Activated effector memory CD4-positive, alpha-beta T cell treated with Interleukin-2 at 50 U/mL for 16 hours (primary cell): ENCODE data around the gene C20orf204.
A peak's percentile ranks its signal among the peaks of the same experiment; 100 is the strongest.

ENCODE experiments used
- DNase-seq: peaks from one replicate; pipeline ENCODE4 v3.0.0-alpha.2; 2020

The C20orf204 gene

DNA sequence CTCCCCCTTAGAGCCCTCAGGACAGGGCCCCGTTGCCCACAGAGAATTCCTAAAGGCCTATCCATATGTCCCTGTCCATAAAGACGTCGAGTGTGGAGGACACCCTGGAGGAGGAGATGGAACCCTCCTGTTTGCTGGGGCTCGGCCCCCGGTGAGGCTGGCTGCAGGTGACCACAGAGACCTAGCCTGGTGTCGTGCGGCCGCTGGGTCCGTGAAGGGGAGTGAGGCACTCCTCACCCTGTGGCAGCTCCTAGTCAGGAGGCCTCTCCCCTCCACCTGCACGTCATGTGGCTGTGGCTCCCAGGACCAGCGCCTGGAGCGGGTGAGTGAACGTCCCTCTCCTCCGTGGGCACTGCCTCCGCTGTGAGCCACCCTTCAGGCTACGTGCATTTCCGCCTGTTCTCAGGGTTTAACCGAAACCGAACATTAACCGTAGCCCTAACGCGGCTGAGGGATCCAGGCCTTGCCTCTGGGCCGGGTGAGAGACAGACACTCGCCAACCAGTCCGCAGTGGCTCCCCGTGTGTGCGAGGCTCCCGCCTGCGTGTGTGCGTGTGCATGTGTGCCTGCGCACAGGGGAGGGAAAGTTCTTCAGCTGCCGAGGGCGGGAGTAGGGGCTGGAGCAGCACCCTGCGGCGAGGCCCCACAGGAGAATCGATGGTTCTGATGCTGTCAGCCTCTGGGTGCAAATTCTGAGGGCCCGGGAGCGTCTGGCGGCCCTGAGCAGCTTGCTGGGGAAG lies 21.1 kb downstream of the C20orf204 start:
- DNase-seq = no peak

DNA sequence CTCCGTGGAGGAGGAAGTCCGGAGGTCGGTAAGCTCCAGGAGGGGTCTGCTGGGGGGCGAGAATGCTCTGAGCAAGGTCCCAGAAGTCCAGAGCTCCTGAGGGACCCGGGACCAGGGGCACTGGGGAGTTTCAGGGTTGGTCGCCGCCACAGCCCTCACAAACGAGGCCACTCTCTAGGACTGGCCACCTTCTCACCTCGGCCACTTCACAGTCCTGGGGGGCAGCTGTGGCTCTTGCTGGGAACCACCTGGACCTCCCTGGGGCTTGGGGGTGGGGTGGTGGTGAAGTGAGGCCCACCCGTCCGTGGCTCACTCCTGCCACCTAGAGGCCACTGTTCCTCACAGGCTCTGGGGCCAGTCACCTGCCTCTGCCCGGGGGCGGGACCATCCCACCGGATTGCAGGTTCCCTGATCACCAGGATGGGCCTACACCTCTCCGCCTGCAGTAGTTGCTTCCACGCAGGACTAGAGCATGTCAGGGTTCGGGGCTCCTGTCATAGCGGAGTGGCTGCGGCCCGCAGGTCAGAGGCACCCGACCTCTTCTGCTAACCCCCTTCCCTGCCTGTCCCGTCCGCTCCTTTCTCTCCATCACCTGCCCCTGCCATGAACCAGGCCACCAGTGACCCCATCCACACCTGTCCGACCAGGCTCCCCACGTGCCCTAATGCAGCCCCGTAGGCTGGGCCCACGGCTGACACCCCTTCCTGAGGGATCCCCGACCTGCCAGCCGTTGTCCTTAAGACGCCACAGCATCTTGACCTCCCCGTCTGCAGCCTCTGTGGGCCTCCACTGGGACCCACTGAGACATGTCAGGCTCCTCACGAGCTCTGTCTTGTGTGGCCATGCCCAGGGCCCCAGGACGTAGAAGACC lies 21.9 kb downstream of the C20orf204 start:
- peak; percentile 64 for DNase-seq

DNA sequence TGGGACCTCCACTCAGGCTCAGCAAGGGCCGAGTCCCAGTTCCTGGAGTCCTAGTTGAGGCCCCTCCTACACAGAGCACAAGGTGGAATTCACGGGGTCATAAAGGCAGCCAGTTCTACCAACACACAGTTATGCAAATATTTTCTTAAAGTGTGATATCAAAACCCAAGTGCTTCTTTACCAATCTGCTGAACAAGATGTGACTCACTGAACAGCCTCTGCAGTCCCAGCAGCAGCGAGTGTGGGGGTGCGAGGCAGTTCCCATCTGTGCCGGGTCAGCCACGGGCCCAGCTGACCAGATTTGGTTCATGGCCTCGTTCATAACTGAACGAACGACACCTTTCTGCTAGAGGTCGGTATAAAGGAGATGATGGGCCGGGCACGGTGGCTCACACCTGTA lies 22.6 kb downstream of the C20orf204 start:
- no peak for DNase-seq

DNA sequence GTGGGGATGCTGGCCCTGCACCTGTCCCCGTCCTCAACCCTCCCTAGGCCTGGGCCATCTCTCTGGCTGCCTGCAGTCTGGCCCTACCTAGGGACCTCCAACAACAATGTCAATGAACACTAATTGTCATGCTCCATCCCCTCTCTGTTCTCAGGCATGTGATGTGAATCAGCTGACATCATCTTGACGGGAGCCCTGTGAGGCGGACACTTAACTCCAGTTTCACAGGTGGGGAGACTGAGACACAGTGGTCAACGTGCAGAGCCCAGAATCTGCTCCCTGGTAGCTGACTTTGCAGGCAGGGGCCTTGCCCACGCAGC lies 26.3 kb downstream of the C20orf204 start:
- no peak for DNase-seq

DNA sequence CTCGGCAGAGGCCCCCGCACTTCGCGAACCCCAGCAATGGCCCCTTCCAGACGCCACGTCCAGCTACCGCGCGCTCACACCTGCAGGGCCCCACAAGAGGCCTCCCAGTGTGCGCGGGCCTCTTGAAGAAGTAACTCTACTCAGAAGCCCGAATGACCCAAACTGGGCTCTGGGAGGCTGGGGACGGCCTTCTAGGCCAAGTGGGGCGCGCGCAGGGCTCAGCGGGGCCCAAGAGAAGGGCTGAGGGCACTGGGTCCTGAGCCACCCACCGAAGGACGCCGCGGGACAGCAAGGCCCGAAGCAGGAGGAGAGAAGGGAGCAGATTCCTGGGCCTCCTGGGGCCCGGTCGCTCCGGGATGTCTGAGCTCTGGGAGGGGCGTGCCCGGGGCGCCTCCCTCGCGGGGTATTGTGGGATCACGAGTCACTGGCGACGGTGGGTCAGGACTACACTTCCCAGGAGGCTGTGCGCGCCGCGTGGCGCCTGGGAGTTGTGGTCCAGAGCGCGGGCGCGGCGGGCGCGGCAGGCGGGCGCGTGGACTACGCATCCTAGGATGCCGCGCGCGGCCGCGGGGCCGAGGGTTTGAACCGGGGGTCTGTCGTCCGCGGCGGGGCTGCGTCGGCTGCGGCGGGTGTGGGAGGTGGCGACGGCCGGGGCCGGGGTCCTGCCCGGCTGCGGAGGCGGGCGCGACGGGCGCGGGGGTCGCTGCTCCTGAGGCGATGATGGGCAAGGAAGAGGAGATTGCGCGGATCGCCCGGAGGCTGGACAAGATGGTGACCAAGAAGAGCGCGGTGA lies 26.8 kb downstream of the C20orf204 start, which contains the start of gene TCEA2:
Gene TCEA2 (plus strand): TSS at position 603 of the 793 bp plus-strand sequence. CDS start 115 bp downstream, at position 718.
- peak; percentile 91 for DNase-seq

DNA sequence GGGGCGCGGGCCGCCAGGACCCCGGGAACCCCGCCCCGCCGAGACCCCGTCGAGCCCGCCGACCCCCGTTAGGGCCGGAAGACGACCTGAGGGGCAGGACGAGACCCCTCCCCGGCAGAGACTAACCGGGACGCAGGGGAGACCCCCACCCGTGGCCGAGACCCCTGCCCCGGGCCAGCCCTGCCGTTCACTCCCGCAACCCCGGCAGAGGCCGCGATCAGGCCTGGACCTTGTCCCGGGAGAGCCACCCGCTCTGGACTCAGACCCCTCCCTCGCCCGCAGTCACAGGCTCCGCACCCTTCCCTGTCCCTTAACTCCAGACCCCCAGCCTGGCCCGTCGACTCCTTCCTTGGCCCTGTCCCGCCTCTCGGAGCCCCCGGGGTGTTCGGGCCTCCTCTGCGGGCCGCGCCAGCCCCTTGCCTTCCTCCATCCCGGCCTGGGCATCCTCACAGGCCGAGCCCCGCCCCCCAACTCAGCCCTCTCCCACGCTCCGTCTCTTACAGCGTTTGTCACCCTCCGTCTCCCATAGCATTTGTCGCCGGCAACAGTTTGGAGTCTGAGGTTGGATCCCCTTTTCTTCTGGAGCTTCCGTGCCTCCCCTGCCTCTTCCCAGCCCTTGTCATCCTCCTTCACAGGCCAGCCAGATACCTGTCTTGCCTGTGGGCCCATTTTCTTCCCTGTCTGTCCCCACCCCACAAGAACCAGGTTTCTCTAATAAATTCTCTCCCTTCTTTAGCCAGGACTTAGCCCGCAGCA lies 27.6 kb downstream of the C20orf204 start:
- DNase-seq = no peak

DNA sequence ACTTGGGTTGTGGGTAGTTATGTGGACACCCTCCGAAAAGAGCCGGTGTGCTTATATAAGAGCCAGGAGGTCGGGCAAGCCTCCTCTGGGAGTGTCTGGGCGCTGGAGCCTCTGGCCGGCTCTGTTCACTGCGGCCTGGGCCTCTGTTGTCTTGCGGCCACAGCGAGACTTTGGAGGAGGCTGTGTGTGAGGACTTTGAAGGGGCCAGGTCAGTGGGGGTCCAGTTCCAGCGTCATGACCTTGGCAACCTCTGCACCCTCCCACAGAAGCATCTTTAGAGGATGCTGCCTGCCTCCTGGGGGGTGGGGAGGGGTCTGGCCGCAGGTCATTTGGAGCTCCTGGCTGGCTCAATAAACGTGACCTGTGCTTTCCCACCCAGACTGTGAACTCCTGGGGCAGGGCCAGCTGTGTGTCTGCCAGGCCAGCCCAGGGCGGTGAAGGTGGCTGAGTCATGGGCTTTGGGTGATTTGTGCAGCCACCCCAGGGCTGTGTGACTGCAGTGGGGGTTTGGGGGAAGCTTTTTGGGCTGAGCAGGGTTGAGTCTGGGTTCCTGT lies 28.2 kb downstream of the C20orf204 start:
- DNase-seq = no peak

DNA sequence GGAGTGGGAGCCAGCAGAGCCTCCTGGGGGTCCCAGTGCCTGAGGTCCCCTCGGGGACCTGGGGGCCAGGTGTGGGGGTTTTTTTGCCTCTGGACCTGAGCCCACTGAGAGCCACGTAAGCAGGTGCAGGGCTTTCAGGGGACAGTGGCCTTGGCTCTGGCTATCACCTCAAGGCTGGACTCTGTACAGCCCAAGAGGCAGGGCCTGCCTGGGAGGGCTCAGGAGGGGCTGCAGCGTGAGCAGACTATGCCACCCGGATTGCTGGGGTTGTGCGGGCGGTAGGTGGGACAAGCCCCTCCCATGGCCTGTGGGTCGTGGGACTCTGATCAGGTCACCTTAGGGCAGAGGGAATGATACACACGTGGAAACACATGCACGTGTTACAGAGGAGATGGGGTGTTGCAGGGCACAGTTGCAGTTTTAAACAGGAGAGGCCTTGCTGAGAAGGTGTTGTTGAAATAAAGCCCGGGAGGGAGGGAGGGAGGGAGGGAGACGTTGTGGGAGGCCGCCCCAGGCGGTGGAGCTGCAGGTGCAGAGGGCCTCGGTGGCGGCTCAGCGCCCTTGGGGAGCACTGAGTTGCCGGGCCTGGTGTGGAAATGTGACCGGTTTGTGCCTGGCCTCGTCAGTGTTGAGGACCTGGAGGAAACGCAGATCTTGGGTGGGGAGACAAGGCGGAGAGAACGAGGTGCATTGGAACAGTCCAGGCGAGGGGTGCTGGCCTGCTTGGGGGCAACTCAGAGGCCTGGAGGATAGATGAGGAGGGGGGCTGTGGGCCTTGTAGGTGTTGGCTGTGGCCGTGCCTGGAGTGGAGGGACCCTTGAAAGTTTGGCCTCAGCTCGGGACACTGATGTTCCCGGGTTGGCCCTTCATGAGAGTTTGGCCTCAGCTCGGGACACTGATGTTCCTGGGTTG lies 29.3 kb downstream of the C20orf204 start:
- no peak for DNase-seq

DNA sequence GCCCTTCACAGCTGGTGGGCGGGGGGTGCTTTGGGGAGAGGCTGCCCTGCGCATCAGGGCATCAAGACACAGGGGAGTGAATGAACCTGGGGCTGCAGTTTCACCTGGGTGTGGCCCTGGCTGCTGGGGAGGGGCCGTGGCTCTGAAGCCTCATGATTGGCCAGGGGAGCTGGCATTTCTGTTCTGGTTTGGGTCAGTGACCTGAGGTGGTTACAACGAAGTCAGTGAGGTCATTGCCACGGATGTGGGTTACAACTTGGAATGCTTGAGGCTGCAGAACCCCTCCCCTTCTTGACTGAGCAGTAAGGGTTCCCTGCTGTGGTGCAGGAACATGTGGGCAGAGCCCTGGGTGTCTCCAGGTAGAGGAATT lies 30.0 kb downstream of the C20orf204 start:
- peak; percentile 44 for DNase-seq

DNA sequence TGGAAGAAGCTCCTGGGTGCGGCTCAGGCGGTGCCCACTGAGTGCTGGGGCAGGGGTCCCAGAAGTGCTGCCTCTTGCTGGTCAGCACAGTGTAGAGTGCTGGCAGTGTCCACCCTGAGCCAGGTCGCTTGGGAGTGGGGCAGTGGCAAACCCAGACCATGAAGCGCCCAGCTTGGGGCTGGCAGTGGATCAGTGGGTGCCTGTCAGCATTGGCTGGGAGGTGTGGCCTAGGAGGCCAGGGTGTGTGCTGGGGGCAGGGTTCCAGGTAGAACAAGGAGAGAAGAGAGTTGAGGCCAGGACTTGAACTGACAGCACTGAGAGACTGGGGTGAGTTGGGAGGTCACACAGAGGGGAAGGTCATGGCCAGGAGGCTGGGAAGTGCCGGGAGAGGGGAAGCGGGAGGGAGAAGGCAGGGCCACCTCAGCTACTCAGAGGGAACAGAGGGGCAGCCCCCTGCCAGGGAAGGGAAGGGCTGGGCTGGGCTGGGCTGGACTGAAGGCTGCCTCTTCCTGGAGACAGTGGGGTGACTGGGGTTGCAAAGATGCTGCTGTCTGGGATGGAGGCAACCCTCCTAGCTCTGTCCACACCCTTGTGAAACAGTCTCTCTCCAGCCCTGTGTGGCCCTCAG lies 31.1 kb downstream of the C20orf204 start:
- DNase-seq = no peak

DNA sequence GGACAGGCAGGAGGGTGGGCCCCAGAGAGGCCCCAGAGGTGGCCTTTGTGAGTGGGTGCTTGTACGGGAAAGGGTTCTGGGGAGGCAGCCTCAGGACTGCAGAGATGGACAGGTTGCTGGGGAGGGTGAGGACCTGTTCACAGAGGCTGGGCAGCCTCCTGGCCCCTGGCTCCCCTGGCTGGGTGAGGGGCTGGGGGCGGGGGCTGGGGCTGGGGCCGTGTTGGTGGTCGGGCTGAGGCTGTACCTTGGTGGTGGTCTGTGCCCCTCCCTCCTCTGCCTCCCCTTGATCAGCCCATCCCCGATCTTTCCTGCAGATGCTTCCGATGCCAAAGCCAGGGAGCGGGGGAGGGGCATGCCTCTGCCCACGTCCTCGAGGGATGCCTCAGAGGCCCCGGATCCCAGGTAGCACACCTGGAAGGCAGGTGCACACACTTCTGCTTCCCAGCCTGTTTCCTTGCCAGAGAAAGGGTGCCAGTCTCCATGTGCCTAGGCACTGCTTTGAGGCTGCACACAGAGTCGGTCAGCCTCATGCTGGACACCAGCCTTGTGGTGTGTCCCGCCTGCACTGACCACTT lies 31.8 kb downstream of the C20orf204 start:
- no peak for DNase-seq

DNA sequence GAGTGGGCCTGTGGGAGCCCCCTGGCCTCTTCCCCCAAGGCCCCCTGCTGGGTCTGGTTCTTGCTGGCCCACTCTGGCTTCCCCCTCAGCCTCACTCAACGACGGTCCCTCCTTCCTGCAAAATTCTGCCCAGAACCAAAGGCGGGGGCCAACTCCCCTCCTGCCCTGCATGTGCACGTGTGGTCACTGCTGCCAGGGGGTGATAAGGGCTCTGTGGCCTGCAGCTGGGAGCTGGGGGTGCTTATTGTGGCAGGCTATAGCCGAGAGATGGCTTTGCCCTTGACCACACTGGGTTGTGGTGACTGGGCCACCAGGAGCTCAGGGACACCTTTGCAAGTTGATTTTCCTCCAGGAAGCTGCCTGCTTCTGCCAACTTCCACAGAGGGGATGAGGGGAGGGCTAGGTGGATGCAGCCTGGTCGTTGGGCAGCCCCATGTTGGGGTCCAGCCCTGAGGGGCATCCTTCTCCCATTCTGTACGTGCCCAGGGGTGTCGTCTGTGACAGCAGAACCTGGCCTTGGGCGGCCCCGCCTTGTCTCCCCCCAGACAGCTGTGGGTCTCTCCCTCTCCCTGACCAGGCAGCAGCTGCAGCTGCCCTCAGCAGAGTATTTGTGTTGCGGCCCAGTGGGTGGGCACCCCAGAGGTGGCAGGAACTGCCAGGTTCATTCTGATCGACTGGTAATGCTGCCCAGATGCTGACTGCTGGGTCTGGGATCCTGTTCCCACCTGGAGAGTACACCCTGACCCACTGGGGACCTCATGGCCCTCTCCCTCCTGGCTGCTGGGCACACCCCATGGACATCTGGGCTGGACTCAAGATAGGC lies 32.6 kb downstream of the C20orf204 start:
- DNase-seq = no peak

DNA sequence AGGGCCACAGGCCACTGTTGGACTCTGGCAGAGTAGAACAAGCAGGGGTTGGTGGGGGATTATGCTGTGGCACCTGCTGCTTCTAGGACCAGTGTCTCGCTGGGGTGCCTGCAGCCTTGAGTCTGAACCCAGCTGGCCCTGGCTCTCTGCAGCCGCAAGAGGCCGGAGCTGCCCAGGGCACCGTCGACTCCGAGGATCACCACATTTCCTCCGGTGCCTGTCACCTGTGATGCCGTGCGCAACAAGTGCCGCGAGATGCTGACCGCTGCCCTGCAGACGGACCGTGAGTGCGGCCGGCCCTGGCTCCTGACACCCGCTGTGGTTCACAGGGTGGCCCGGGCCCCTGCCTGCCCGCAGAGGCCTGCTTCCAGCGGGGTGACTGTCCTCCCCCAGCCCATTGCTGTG lies 33.2 kb downstream of the C20orf204 start:
- no peak for DNase-seq

DNA sequence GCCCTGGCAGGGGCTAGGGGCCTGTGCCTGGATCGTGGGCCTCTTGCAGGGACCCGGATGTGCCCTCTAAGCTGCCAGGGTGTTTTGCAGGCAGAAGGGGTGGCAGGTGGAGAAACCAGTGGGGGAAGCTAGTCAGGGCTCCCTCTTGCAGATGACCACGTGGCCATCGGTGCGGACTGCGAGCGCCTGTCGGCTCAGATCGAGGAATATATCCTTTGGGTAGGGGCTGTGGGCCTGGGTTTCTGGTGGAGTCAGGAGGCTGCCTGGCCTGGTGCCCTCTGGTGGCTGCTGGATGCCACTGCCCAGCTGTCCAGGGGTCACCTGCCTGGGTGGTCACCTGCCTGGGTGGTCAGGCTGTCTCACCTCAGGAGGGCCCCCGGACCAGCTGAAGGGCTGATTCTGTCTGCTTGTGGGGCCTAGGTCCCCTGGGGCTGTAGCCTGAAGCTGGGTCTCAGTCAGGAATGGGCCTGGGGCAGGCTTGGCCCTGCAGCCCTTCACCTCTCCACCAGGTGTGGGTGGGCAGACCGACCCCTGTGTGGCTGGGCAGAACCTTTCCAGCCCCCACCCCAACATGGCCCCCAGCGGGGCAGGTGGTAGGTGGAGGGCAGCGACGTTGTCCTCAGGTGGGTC lies 33.7 kb downstream of the C20orf204 start:
- no peak for DNase-seq

DNA sequence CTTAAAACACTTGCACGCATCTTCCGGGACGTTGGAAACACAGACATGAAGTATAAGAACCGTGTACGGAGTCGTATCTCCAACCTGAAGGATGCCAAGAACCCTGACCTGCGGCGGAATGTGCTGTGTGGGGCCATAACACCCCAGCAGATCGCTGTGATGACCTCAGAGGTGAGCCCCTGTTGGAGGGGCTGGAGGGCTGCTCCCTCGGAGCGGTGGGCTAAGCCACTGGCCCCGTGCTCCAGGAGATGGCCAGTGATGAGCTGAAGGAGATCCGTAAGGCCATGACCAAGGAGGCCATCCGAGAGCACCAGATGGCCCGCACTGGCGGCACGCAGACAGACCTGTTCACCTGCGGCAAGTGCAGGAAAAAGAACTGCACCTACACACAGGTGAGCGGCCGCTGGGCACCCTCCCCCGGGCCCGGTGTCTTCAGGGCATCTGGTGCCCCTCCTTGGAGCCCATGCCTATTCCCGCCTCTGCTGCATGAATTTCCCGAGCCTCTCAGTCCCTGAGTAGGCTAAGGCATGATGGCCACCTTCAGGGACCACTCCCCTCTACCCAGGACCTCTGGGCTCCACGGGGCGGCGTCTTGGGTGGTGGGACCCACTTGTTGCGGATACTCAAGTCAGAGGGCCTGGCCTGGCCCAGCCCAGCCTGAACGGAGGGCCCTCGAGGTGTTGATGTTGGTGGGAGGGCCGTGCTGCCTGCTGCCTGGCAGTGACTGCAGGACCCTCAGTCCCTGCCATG lies 34.4 kb downstream of the C20orf204 start:
- no peak for DNase-seq

DNA sequence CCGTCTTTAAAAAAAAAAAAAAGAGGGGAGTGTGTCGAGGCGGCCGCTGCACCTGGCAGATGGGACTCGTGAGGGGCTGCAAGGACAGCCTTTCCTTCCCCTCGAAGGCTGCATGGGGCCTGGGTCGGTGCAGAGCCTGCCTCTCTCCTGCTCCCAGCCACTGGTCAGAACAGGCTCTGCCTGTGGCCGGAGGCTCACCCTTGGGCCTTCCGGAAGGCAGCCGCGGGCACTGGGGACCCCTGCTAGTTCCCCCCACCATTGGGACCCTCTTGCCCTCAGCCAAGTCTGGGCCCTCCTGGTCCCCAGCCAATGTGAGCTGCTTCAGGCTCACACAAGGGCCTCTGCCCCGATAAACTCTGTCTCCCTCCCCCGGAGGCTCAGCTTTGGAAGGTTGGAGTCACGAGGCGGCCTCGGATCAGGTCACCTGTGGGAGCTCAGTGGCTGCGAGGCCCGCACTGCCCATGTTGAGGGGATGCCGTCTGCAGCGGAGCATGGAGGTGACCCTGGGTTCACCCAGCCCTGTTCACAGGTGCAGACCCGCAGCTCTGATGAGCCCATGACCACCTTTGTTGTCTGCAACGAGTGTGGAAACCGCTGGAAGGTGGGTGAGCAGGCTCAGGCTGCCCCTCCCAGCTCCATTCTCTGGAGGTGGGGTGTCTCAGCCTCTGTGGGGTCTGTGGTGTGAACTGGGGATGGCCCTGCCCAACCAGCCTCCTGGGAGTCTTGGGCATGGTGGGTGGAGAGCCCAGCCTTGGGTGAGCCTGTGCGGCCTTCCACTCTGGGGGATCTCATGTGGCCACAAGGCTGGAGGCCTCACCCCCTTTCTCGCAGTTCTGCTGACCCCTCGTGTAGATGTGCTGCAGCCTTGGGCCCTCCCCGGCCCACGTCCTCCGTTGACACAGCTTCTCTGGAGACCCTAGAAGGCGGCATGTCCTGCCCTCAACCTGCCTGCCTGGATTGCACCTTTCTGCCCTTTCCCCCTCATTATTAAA lies 35.7 kb downstream of the C20orf204 start:
- no peak for DNase-seq

DNA sequence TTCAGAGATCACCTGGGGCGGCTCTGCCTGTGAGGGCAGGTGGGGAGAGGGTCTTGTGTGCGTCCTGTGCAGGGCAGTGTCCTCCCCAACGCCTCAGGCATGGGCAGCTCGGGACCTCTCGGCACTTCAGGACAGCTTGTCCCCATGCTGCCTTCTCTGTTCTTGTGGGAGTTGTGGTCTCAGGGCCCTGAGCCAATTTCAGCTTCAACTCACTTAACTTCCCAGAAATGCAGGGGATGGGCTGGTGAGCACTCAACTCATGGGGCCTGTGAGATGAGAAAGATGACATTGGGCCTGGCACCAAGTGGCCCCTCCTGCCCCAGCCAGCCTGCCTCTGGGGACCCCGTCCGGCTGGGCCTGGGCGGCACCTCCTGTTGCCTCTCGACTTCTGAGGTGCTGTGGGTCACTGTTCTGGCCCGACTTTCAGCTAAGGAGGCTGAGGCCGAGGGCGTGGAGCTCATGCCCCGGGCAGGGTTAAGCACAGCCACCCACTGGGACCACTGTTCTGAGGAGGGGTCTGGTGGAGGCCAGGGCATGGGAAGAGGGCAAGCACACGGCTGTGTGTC lies 36.6 kb downstream of the C20orf204 start:
- DNase-seq = no peak
